ENCODE results near the gene MMEL1.

- TF ChIP-seq EZH2phosphoT487 (IDR thresholded peaks at IDR 0.05; ENCODE audit: borderline replicate concordance, low read length) (no peak), CTCF (conservative IDR thresholded peaks at IDR 0.05; ENCODE audit: low read depth, low read length) (no peak)
Observed at GRCh38 chr1:2578758-2579118, 54.1 kb downstream of the MMEL1 start.
